PC-3 (cell line): ENCODE data around the gene FUT2. TPM values are rescaled to one million over a fixed set of nuclear protein-coding genes. Genes with fewer than 3 reads are reported as not detected.

Experiments
- ATAC-seq: fragments of 200-7000 bp; cut with Tn5 transposase; 2 replicates; pipeline ENCODE4 v1.9.1; 2020; ENCODE audit warnings: mild to moderate bottlenecking, moderate library complexity
- BruUV-seq: library from RNA; stranded (reverse); fragments of 400-500 nt; replicated peaks from 2 replicates; lab custom pipeline; 2021; lab: Mats Ljungman, UMichigan
- CTCF ChIA-PET: fragments of 300-600 bp; sonication (Branson Sonifier 250); formaldehyde crosslinking; loops from one replicate; lab custom pipeline; 2022; ENCODE audit warnings: antibody characterized with exemption; lab: Charles Lee
- POLR2A ChIA-PET: fragments of 300-600 bp; sonication (Branson Sonifier 250); formaldehyde crosslinking; loops from one replicate; lab custom pipeline; 2022; ENCODE audit warnings: antibody characterized with exemption; ENCODE audit not compliant: unreplicated experiment; lab: Charles Lee
- DNase-seq: peaks from one replicate; pipeline ENCODE4 v3.0.0-alpha.2; 2015
- H2AFZ ChIP-seq: fragments of 300-600 bp; sonication (generic); 2 replicates; pipeline ENCODE4 v1.6.0; 2016; ENCODE audit warnings: antibody characterized with exemption, low read length
- H3F3A ChIP-seq: fragments of 300-600 bp; sonication (generic); one replicate; pipeline ENCODE4 v1.6.0; 2017; ENCODE audit warnings: antibody characterized with exemption, low read length, control low read depth, mild to moderate bottlenecking; ENCODE audit not compliant: unreplicated experiment
- H3K27ac ChIP-seq: fragments of 300-600 bp; sonication (generic); 2 replicates; pipeline ENCODE4 v1.5.1; 2016; ENCODE audit warnings: mild to moderate bottlenecking, low read length
- H3K27me3 ChIP-seq: fragments of 300-600 bp; sonication (generic); 2 replicates; pipeline ENCODE4 v1.6.1; 2016; ENCODE audit warnings: low read length, mixed read lengths
- H3K36me3 ChIP-seq: fragments of 300-600 bp; sonication (generic); 2 replicates; pipeline ENCODE4 v1.6.1; 2016; ENCODE audit warnings: low read depth, mixed run types, low read length, mixed read lengths
- H3K4me1 ChIP-seq: fragments of 300-600 bp; sonication (generic); 2 replicates; pipeline ENCODE4 v1.5.1; 2016; ENCODE audit warnings: low read length; ENCODE audit not compliant: insufficient read depth
- H3K4me2 ChIP-seq: fragments of 300-600 bp; sonication (generic); 2 replicates; pipeline ENCODE4 v1.6.0; 2016; ENCODE audit warnings: low read length
- H3K4me3 ChIP-seq: fragments of 300-600 bp; sonication (generic); 2 replicates; pipeline ENCODE4 v1.5.1; 2016; ENCODE audit warnings: mild to moderate bottlenecking, low read length, mixed read lengths
- H3K79me2 ChIP-seq: fragments of 300-600 bp; sonication (generic); 2 replicates; pipeline ENCODE4 v1.6.1; 2017; ENCODE audit warnings: low read length, mixed read lengths
- H3K9ac ChIP-seq: fragments of 300-600 bp; sonication (generic); 2 replicates; pipeline ENCODE4 v1.6.0; 2016; ENCODE audit warnings: mild to moderate bottlenecking, low read length
- H3K9me2 ChIP-seq: fragments of 300-600 bp; sonication (generic); replicated peaks from 2 replicates; pipeline ENCODE4 v1.6.1; 2016; ENCODE audit warnings: mixed run types, low read length, mixed read lengths
- H3K9me3 ChIP-seq: fragments of 300-600 bp; sonication (generic); 2 replicates; pipeline ENCODE4 v1.6.1; 2016; ENCODE audit warnings: low read length, mixed read lengths
- H4K20me1 ChIP-seq: fragments of 300-600 bp; sonication (generic); 2 replicates; pipeline ENCODE4 v1.6.1; 2016; ENCODE audit warnings: low read length, mixed read lengths
- EZH2 ChIP-seq: fragments of 300-600 bp; sonication (generic); IDR thresholded peaks from one replicate; pipeline ENCODE4 v1.6.1; 2017; ENCODE audit warnings: antibody characterized with exemption, mild to moderate bottlenecking, low read length; ENCODE audit not compliant: unreplicated experiment
- EZH2phosphoT487 ChIP-seq: fragments of 300-600 bp; sonication (generic); IDR thresholded peaks from 2 replicates; pipeline ENCODE4 v1.6.1; 2018; ENCODE audit warnings: mild to moderate bottlenecking, antibody characterized with exemption, low read length, borderline replicate concordance
- intact Hi-C: fragments of 100-400 bp; cut with micrococcal nuclease; formaldehyde crosslinking; loops from 2 replicates; pipeline ENCODE4 v1.9.0; 2023
- total RNA-seq: library from RNA; depleted of rRNA; stranded (reverse); fragments of >200 nt; gene quantifications from 2 replicates; pipeline ENCODE4 v1.2.3, GENCODE V29; 2014
- TF ChIP-seq, protein P1 (sequence below): fragments of 300-600 bp; sonication (generic); conservative IDR thresholded peaks from 2 replicates; pipeline ENCODE4 v1.5.1; 2017; ENCODE audit warnings: antibody characterized with exemption, low read depth, mild to moderate bottlenecking, low read length

FUT2 gene
- total RNA-seq, 1 experiment from 2014 or later = 0.69 TPM

DNA sequence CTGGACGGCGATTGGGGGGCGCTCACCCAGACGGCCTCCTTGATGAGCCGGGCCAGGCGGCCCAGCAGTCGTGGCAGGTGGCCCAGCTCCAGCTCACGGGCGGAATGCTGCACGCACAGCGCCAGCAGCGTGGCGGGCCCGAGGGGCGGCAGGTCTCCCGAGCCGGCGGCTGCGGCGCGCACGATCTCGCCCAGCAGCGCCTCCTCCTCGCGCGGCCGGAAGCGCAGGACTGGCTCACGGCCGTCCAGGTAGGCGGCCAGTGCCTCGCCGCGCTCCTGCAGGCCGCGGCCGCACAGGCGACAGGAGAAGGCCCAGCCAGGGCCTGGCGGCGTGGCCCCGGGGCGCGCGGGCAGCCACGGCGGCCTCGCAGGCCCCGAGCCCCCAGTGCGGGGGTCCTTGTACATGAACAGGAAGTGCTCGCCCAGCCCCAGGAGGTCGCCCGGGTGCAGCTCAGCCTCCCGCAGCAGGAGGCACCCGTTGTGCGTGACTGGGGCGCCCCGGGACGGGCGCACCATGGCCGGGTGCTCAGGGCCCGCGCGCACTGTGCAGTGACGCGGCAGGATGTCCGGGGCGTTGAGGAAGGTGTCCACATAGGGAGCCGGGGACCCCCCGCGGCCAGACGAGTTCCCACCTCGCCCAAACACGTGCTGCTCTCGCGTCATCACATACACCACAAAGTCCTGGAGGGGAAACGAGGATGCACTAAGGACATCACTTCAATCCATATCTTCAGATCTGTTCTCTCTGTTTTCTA, 33.3 kb downstream of the FUT2 start:
- ChIA-PET CTCF (no interaction called here), POLR2A (no interaction called here)
- H3K27me3 ChIP-seq = no peaks in the 10 kb centered on the region
- H3K4me1 ChIP-seq = no peaks in the 10 kb centered on the region
- no peak for DNase-seq
- H2AFZ ChIP-seq = no peak overlapping the region
- no peaks in the 10 kb centered on the region for H3K79me2 ChIP-seq
- intact Hi-C loops = no loop called here
- no peaks in the 10 kb centered on the region for H4K20me1 ChIP-seq
- no TSS peak for BruUV-seq
- no peaks in the 10 kb centered on the region for H3K9me3 ChIP-seq
- TF ChIP-seq EZH2phosphoT487 = no peak
- no peak for TF ChIP-seq EZH2
- TF ChIP-seq, protein P1, sequence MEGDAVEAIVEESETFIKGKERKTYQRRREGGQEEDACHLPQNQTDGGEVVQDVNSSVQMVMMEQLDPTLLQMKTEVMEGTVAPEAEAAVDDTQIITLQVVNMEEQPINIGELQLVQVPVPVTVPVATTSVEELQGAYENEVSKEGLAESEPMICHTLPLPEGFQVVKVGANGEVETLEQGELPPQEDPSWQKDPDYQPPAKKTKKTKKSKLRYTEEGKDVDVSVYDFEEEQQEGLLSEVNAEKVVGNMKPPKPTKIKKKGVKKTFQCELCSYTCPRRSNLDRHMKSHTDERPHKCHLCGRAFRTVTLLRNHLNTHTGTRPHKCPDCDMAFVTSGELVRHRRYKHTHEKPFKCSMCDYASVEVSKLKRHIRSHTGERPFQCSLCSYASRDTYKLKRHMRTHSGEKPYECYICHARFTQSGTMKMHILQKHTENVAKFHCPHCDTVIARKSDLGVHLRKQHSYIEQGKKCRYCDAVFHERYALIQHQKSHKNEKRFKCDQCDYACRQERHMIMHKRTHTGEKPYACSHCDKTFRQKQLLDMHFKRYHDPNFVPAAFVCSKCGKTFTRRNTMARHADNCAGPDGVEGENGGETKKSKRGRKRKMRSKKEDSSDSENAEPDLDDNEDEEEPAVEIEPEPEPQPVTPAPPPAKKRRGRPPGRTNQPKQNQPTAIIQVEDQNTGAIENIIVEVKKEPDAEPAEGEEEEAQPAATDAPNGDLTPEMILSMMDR = no peak
- no peak overlapping the region for H3K4me3 ChIP-seq
- H3K9me2 ChIP-seq = no peaks in the 10 kb centered on the region
- no peak overlapping the region for H3K27ac ChIP-seq
- no peaks in the 10 kb centered on the region for H3F3A ChIP-seq
- H3K4me2 ChIP-seq = no peak overlapping the region
- no peak for ATAC-seq
- H3K36me3 ChIP-seq = no peaks in the 10 kb centered on the region
- H3K9ac ChIP-seq = no peak overlapping the region

DNA sequence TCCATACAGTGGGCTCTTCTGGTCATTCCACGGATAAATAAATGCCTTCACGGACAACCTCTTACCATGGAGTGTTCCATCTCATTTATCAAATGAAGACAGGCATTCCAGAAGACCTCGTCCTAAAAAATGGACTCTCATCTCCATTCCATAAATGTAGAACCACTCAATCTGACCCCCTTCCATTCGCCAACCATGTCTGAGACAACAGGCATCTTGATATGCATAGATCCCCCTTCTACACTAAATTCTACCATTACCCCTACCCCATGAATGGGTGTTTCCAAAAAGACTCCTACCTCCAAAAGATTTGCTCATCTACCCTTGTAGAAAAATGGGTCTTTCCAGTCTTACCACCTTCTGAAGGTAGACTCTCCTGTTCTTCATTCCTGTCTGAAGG, 35.7 kb downstream of the FUT2 start:
- Histone ChIP-seq H3K4me1 (no peaks in the 10 kb centered on the region), H3K27ac (no peak overlapping the region)
- CTCF ChIA-PET = no interaction called here

DNA sequence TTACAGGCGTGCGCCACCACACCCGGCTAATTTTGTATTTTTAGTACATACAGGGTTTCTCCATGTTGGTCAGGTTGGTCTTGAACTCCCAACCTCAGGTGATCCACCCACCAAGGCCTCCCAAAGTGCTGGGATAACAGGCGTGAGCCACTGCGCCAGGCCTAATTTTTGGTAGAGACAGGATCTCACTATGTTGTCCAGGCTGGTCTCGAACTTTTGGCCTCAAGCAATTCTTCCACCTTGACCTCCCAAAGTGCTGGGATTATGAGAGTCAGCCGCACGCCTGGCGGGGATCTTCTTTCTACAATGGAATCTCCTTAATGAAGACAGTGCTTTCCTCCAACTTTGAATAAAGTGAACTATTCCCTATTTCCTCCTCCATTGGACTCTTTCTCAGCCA, 38.9 kb downstream of the FUT2 start:
- Histone ChIP-seq H3K9me2 (no peaks in the 10 kb centered on the region), H3K79me2 (no peaks in the 10 kb centered on the region), H3K9ac (no peak overlapping the region), H3K9me3 (no peaks in the 10 kb centered on the region), H3K27ac (no peak overlapping the region), H3K4me2 (no peak overlapping the region), H4K20me1 (no peaks in the 10 kb centered on the region), H3K27me3 (no peaks in the 10 kb centered on the region), H2AFZ (no peak overlapping the region), H3K36me3 (no peaks in the 10 kb centered on the region), H3K4me3 (no peak overlapping the region), H3K4me1 (no peaks in the 10 kb centered on the region; the same call in 1 of the 2 replicates), H3F3A (no peaks in the 10 kb centered on the region)
- BruUV-seq = no TSS peak
- ChIA-PET CTCF (no interaction called here), POLR2A (no interaction called here)
- DNase-seq (no peak), ATAC-seq (no peak)
- TF ChIP-seq EZH2 (no peak), EZH2phosphoT487 (no peak)
- TF ChIP-seq, protein P1 = no peak
- intact Hi-C loops = no loop called here

More for the DNA sequence above, 35.7 kb downstream of the FUT2 start:
- Histone ChIP-seq H3K79me2 (no peaks in the 10 kb centered on the region), H3K36me3 (no peaks in the 10 kb centered on the region), H4K20me1 (no peaks in the 10 kb centered on the region), H3K4me3 (no peak overlapping the region), H3K4me2 (no peak overlapping the region), H3K9me2 (no peaks in the 10 kb centered on the region), H3K9me3 (no peaks in the 10 kb centered on the region), H2AFZ (no peak overlapping the region), H3K27me3 (no peaks in the 10 kb centered on the region), H3K9ac (no peak overlapping the region), H3F3A (no peaks in the 10 kb centered on the region)
- TF ChIP-seq EZH2phosphoT487 (no peak), EZH2 (no peak)
- TF ChIP-seq, protein P1 = no peak
- no TSS peak for BruUV-seq
- no peak for DNase-seq
- POLR2A ChIA-PET = no interaction called here
- intact Hi-C loops = no loop called here
- no peak for ATAC-seq
